ENCODE measurements around the gene TOP1.
"Not testable (repeated sequence)": the region's sequence is repeated elsewhere in the genome, so short reads cannot be mapped to it uniquely, and the experiment has no call there.

TOP1 gene

GRCh38 chr20:41123631-41124030, 95.0 kb downstream of the TOP1 start:
- Mint-ChIP-seq H3K4me1 (ENCODE audit: low read depth) (peaks cover 14% of the 10 kb centered on the region), H3K27ac (no peak overlapping the region), H3K9me3 (no peaks in the 10 kb centered on the region), H3K27me3 (ENCODE audit: low read depth) (no peaks in the 10 kb centered on the region), H3K36me3 (ENCODE audit: low read depth) (peaks cover 64% of the 10 kb centered on the region), H3K4me3 (no peak overlapping the region)

- H3K27me3 Mint-ChIP-seq (ENCODE audit: low read depth) = no peaks in the 10 kb centered on the region
- no peak overlapping the region for H3K4me3 Mint-ChIP-seq
- peaks cover 63% of the 10 kb centered on the region for H3K36me3 Mint-ChIP-seq (ENCODE audit: low read depth)
- peaks cover 14% of the 10 kb centered on the region for H3K4me1 Mint-ChIP-seq (ENCODE audit: low read depth)
- no peaks in the 10 kb centered on the region for H3K9me3 Mint-ChIP-seq
- no peak overlapping the region for H3K27ac Mint-ChIP-seq
Observed at GRCh38 chr20:41124451-41125094, 96.0 kb downstream of the TOP1 start.

GRCh38 chr20:41125530-41126457, 97.2 kb downstream of the TOP1 start:
- H3K4me1 Mint-ChIP-seq (ENCODE audit: low read depth) = peaks cover 10% of the 10 kb centered on the region
- no peak overlapping the region for H3K4me3 Mint-ChIP-seq
- H3K27me3 Mint-ChIP-seq (ENCODE audit: low read depth) = no peaks in the 10 kb centered on the region
- no peak overlapping the region for H3K27ac Mint-ChIP-seq
- H3K9me3 Mint-ChIP-seq = no peaks in the 10 kb centered on the region
- H3K36me3 Mint-ChIP-seq (ENCODE audit: low read depth) = peaks cover 60% of the 10 kb centered on the region

GRCh38 chr20:41126719-41127118, 98.1 kb downstream of the TOP1 start:
- peaks cover 51% of the 10 kb centered on the region for H3K36me3 Mint-ChIP-seq (ENCODE audit: low read depth)

GRCh38 chr20:41128317-41128716, 99.7 kb downstream of the TOP1 start:
- not testable (repeated sequence) for H3K4me3 Mint-ChIP-seq; H3K27ac Mint-ChIP-seq; H3K27me3 Mint-ChIP-seq (ENCODE audit: low read depth); H3K9me3 Mint-ChIP-seq
- Mint-ChIP-seq H3K4me1 (ENCODE audit: low read depth) (peaks cover 13% of the 10 kb centered on the region), H3K36me3 (ENCODE audit: low read depth) (peaks cover 39% of the 10 kb centered on the region)

More at GRCh38 chr20:41126719-41127118, 98.1 kb downstream of the TOP1 start:
- no peak overlapping the region for H3K4me3 Mint-ChIP-seq
- peaks cover 6% of the 10 kb centered on the region for H3K4me1 Mint-ChIP-seq (ENCODE audit: low read depth)
- H3K9me3 Mint-ChIP-seq = no peaks in the 10 kb centered on the region
- no peaks in the 10 kb centered on the region for H3K27me3 Mint-ChIP-seq (ENCODE audit: low read depth)
- H3K27ac Mint-ChIP-seq = no peak overlapping the region

GRCh38 chr20:41131594-41132387, 103.2 kb downstream of the TOP1 start:
- H3K9me3 Mint-ChIP-seq = no peaks in the 10 kb centered on the region
- peaks cover 14% of the 10 kb centered on the region for H3K36me3 Mint-ChIP-seq (ENCODE audit: low read depth)
- peak overlapping the region; percentile 76 for H3K27ac Mint-ChIP-seq
- H3K4me1 Mint-ChIP-seq (ENCODE audit: low read depth) = peaks cover 38% of the 10 kb centered on the region
- no peaks in the 10 kb centered on the region for H3K27me3 Mint-ChIP-seq (ENCODE audit: low read depth)
- peak overlapping the region; percentile 38 for H3K4me3 Mint-ChIP-seq

- H3K4me3 Mint-ChIP-seq; H3K27me3 Mint-ChIP-seq (ENCODE audit: low read depth); H3K27ac Mint-ChIP-seq; H3K9me3 Mint-ChIP-seq: not testable (repeated sequence)
- Mint-ChIP-seq H3K4me1 (ENCODE audit: low read depth) (peaks cover 38% of the 10 kb centered on the region), H3K36me3 (ENCODE audit: low read depth) (peaks cover 11% of the 10 kb centered on the region)
Observed at GRCh38 chr20:41132388-41132775, 103.8 kb downstream of the TOP1 start.

GRCh38 chr20:41133709-41134361, 105.2 kb downstream of the TOP1 start:
- Mint-ChIP-seq H3K4me1 (ENCODE audit: low read depth) (peaks cover 41% of the 10 kb centered on the region), H3K4me3 (no peak overlapping the region), H3K27me3 (ENCODE audit: low read depth) (no peaks in the 10 kb centered on the region), H3K36me3 (ENCODE audit: low read depth) (peaks cover 13% of the 10 kb centered on the region), H3K27ac (peak overlapping the region; percentile 68), H3K9me3 (no peaks in the 10 kb centered on the region)

GRCh38 chr20:41134362-41135186, 106.0 kb downstream of the TOP1 start:
- Mint-ChIP-seq H3K36me3 (ENCODE audit: low read depth) (peaks cover 16% of the 10 kb centered on the region), H3K4me3 (no peak overlapping the region), H3K4me1 (ENCODE audit: low read depth) (peaks cover 44% of the 10 kb centered on the region), H3K27me3 (ENCODE audit: low read depth) (no peaks in the 10 kb centered on the region), H3K9me3 (no peaks in the 10 kb centered on the region), H3K27ac (peak overlapping the region; percentile 53)

- Mint-ChIP-seq H3K4me3 (peak overlapping the region; percentile 87), H3K9me3 (no peaks in the 10 kb centered on the region), H3K27me3 (ENCODE audit: low read depth) (no peaks in the 10 kb centered on the region), H3K27ac (peak overlapping the region; percentile 58), H3K36me3 (ENCODE audit: low read depth) (peaks cover 22% of the 10 kb centered on the region), H3K4me1 (ENCODE audit: low read depth) (peaks cover 52% of the 10 kb centered on the region)
Observed at GRCh38 chr20:41135187-41135887, 106.7 kb downstream of the TOP1 start.

- no peaks in the 10 kb centered on the region for H3K27me3 Mint-ChIP-seq (ENCODE audit: low read depth)
- peaks cover 19% of the 10 kb centered on the region for H3K36me3 Mint-ChIP-seq (ENCODE audit: low read depth)
- no peaks in the 10 kb centered on the region for H3K9me3 Mint-ChIP-seq
- H3K27ac Mint-ChIP-seq = peak overlapping the region; percentile 93
- H3K4me3 Mint-ChIP-seq = peak overlapping the region; percentile 87
- H3K4me1 Mint-ChIP-seq (ENCODE audit: low read depth) = peaks cover 57% of the 10 kb centered on the region
Observed at GRCh38 chr20:41135888-41136679, 107.5 kb downstream of the TOP1 start.
